GM12892 (cell line): ENCODE measurements around the gene VPS37D.

ENCODE experiments used
- POLR2A ChIP-seq: IDR thresholded peaks from 2 replicates; pipeline ENCODE4 v1.6.1; 2011; ENCODE audit warnings: low read depth, low read length, control low read depth
- POLR2AphosphoS5 ChIP-seq: IDR thresholded peaks from 2 replicates; pipeline ENCODE4 v1.6.1; 2011; ENCODE audit warnings: low read depth, low read length, control low read depth
- TAF1 ChIP-seq: IDR thresholded peaks from 2 replicates; pipeline ENCODE4 v1.6.1; 2011; ENCODE audit warnings: low read depth, mild to moderate bottlenecking, control low read depth, low read length, borderline replicate concordance

DNA sequence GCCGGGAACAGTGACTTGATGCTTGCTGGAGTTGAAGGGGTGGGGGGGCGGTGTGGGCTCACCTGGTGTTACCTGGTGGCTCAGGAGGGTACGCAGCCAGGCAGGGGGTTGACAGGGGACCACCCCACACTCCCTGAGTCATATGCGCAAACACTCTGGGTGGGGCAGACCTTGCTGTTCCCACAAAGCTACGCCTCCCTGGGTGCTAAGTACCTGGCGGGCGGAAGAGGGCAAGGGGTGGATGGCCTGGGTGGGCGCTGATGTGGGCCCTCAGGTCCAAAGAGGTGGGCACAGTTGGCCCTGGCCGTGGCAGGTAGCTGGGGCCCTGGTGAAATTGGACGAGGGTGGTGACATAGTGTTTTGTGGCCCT, 37.9 kb downstream of the VPS37D start:
- TF ChIP-seq POLR2A (no peak), POLR2AphosphoS5 (no peak), TAF1 (no peak)
